IMR-90 (cell line): ENCODE data around the gene PAM16.

Source experiments
- RAD21 ChIP-seq: IDR thresholded peaks from 2 replicates; pipeline ENCODE4 v1.6.1; 2012; ENCODE audit warnings: low read length, improper control_type of control experiment
- SMC3 ChIP-seq: fragments of 150-350 bp; IDR thresholded peaks from 2 replicates; pipeline ENCODE4 v1.6.1; 2016; ENCODE audit warnings: low read depth, mild to moderate bottlenecking, antibody characterized with exemption, low read length, moderate library complexity
- TF ChIP-seq, protein P1 (sequence below): conservative IDR thresholded peaks from 2 replicates; pipeline ENCODE4 v1.5.1; 2012; ENCODE audit warnings: mild to moderate bottlenecking, low read depth, low read length, improper control_type of control experiment

DNA sequence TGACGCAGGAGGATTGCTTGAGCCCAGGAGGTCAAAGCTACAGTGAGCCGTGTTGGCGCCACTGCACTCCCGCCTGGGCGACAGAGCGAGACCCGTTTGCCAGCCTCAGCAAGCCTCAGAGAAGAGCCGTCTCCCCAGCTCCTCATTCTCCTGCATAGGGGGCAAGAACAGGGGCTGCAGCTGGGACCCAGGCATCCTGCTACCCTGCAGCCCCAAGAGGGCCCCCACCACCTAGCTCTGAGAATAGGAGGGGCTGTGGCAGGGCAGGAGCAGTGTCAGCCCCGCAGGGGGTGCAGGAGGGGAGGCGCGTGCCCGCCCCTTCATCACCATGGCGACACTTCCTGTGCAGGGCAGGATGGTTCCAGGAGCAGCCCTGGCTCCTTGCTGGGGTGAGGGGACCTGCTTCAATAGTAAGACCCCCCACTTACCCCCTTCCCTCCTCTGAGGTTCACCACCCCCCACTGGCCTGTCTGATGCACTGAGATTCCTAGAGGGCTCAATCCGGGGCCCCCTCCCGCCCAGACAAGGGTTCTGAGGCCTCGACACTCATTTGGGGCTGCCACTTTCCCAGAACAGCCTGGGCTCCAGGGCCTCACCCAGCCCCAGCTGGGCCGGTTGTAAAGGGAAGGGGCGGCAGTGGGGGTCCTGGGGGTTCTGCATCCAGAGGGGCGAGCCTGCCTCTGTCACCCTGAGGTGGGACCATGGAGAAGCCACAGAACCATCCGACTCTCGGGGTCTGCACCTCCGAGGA is 40.7 kb upstream of the PAM16 start:
- TF ChIP-seq, protein P1, sequence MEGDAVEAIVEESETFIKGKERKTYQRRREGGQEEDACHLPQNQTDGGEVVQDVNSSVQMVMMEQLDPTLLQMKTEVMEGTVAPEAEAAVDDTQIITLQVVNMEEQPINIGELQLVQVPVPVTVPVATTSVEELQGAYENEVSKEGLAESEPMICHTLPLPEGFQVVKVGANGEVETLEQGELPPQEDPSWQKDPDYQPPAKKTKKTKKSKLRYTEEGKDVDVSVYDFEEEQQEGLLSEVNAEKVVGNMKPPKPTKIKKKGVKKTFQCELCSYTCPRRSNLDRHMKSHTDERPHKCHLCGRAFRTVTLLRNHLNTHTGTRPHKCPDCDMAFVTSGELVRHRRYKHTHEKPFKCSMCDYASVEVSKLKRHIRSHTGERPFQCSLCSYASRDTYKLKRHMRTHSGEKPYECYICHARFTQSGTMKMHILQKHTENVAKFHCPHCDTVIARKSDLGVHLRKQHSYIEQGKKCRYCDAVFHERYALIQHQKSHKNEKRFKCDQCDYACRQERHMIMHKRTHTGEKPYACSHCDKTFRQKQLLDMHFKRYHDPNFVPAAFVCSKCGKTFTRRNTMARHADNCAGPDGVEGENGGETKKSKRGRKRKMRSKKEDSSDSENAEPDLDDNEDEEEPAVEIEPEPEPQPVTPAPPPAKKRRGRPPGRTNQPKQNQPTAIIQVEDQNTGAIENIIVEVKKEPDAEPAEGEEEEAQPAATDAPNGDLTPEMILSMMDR: no peak
- TF ChIP-seq SMC3: no peak
- TF ChIP-seq RAD21: no peak
